ENCODE results near the gene CHD3.

GRCh38 chr17:7884581-7885366, 3.8 kb upstream of the CHD3 start:
- TF ChIP-seq POLR2A (IDR thresholded peaks at IDR 0.05) (no peak), CTCF (IDR thresholded peaks at IDR 0.05 in 4 of 5, conservative IDR thresholded peaks at IDR 0.05 in 1 of 5) (no peak)
